DMS79 treated with DMSO at 0.1 percent for 48 hours (cell line): Measurements from ENCODE around the gene MBD2.
"Not testable (repeated sequence)": the region's sequence is repeated elsewhere in the genome, so short reads cannot be mapped to it uniquely, and the experiment has no call there.

ENCODE experiments used
- DNase-seq: peaks from one replicate; lab custom pipeline; 2025; lab: John Stamatoyannopoulos, UW

Gene MBD2

DNA sequence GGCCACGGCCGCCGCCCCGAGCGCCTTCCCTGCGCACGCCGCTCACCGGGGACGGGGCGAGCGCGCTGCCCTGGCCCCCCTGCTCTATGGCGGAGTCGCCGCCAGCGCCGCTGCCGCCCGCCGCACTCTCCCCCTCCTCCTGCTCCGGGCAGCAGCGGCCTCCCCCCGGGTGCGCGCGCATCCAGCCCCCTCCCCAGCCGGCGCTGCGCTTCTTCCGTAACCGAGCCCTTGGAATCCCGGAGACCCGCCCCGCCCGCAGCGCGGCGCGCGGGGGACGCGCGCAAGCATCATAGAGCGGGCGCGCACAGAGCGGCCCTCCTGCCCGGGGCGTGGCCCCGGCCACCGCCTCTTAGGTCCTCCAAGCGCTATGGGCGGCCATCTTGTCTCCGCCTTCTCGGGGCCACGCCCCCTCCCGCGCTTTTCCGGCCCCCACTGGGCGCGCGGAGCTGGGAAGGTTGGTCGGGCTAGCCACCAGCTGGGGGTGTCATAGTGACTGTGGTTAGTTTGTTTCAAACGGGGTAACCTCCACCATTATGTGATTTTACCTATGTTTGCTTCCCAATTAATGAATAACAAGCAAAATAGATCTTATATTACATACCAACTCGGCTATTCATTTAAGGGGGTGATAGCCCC, at the start of gene MBD2:
MBD2 (minus strand) TSS at position 291 of the 636 bp plus-strand sequence; CDS start at position 181, 110 bp downstream.
- peak; percentile 88 for DNase-seq

GRCh38 chr18:54269893-54270844, 45.7 kb upstream of the MBD2 start:
- DNase-seq: peak; percentile 65

- no peak for DNase-seq
These were observed 44.3 kb upstream of the MBD2 start for GRCh38 chr18:54268751-54269150.

DNA sequence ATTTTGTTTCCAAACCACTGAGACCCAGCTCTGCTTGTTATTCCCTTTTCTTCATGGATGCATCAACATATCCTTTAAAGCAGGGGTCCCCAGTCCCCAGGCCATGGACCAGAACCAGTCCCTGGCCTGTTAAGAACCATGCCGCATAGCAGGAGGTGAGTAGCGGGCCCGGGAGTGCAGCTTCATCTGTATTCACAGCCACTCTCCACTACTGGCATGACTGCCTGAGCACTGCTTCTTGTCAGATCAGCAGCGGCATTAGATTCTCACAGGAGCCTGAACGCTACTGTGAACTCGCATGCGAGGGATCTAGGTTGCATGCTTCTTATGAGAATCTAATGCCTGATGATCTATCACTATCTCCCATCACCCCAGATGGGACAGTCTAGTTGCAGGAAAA, 43.2 kb upstream of the MBD2 start:
- DNase-seq: no peak

DNA sequence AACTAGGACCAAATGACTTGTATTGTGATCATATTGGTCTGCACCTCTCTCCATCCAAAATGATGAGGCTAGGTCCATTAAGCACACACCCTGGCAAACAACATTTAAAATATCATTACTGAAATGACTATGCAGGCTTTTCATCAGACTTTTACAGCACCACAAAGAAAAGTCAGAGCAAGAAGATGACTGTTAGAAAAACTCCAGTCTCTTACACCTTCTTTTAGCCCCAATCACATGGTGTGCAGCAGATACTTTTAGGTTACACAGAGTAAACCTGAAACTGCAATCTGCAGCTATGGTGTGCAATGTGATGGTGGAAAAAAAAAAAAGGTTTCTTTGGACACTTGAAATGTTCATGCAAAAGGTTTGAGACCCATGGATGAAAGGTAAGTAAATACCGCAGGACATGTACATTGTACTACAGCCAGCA, 39.5 kb upstream of the MBD2 start:
- DNase-seq: no peak

GRCh38 chr18:54261894-54262293, 37.4 kb upstream of the MBD2 start:
- DNase-seq: no peak

GRCh38 chr18:54260396-54261072, 36.1 kb upstream of the MBD2 start:
- DNase-seq: no peak

DNA sequence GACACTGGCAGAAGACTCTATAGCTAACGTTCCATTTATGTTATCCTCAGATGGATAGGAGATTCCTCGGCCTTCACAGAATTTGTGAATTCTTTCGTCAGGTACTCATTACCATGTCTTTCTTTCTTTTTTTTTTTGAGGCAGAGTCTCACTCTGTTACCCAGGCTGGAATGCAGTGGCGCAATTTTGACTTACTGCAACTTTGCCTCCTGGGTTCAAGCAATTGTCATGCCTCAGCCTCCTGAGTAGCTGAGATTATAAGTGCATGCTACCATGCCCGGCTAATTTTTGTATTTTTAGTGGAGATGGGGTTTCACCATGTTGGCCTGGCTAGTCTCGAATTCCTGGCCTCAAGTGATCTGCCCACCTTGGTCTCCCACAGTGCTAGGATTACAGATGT, 33.3 kb upstream of the MBD2 start:
- DNase-seq: not testable (repeated sequence)

DNA sequence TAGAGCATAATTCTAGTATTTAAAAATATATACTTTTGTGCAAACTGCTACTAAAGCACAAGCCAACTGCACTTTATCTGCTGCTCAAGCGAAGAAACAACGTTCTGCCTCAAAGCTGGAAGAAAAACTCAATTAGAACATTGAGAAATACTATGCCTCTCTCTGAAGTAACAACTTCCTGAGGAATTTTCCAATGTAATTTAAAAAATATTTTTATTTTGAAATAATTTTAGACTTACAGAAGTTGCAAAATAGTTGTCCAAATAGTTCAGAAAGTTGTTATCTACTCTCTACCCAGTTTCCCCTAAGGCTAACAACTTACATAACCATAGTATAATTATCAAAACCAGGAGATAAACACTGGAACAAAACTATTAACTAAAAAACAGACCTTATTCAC, 32.5 kb upstream of the MBD2 start:
- DNase-seq: no peak

GRCh38 chr18:54255141-54255540, 30.7 kb upstream of the MBD2 start:
- no peak for DNase-seq

GRCh38 chr18:54254265-54254758, 29.8 kb upstream of the MBD2 start:
- DNase-seq: no peak

- DNase-seq: no peak
These were observed 27.3 kb upstream of the MBD2 start for GRCh38 chr18:54251606-54252390.

DNA sequence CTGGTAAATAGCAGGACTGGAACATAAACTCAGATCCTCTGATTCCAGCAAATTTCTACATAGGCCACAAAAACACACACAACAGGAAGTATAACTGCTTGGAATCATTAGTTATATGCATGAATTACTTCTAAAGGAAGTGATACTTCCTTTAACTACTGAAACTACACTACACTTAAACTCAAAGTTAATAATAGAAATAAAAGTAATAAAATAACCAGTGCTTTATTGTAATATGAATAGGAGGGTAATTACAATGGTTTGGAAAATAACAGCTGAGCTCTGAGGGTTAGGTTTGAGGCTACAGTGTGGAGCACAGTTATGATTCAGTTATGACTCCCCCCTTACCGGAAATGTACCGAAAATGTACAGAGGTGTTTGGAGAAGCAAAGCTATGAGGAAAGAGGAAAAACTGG, 26.4 kb upstream of the MBD2 start:
- no peak for DNase-seq

- DNase-seq: peak; percentile 93
These were observed 23.2 kb upstream of the MBD2 start for GRCh38 chr18:54247511-54248175.

GRCh38 chr18:54242327-54242726, 17.9 kb upstream of the MBD2 start:
- DNase-seq: no peak

DNA sequence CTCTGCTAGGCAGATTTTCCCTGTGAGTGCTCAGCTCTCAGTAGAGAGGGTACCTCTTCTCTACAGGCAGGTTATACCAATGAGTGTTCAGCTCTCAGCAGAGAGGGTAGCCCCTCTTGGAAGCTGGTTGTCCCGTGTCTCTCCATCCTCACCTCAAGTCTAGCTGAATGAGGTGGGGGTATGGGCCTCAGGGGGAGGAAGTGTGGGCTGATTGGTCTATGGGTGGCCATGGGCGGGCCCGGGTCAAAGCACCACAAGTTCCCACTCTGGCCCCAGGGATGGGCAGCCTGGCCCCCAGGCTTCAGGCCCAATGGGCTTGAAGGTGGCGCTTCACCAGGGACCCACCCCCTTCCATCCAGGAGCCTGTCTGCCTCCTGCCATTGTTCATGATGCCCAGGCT, 17.0 kb upstream of the MBD2 start:
- DNase-seq: no peak

GRCh38 chr18:54240629-54241107, 16.2 kb upstream of the MBD2 start:
- DNase-seq: no peak

DNA sequence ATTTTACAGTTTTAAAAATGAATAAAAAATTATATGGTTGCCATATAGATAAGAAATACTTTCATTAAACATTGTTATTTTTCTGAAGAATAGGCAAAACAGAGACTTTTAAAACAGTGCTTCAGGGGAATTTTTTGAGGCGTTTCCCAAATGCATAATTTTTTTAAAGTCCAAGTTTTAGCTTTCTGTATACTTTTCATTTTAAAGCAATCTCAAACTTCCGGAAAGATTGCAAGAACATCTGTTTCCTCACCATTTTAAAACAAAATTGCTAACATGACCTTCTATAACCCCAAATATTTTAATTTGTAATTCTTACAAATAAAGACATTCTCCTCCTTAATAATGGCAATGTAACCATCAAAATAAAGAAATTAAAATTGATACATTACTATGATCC, 15.1 kb upstream of the MBD2 start:
- DNase-seq: no peak

DNA sequence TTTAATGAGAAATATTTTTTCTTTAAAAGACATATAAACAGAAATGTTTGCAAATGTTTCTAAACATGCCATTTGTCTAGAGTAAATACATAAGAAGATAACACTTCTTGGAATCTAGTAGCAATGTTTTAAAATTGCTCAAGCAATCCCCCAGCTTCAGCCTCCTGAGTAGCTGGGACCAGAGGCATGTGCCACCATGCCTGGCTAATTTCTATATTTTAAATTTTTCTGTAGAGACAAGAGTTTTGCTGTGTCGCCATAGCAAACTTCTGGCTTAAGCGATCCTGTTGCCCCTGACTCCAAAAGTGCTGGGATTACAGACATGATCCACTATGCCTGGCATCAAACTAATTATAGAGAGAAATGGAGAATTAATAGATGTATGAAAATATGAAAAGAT, 14.6 kb upstream of the MBD2 start:
- no peak for DNase-seq

GRCh38 chr18:54238173-54238936, 13.9 kb upstream of the MBD2 start:
- no peak for DNase-seq
